ENCODE measurements around the gene LRCH1. TPM values are rescaled to one million over a fixed set of nuclear protein-coding genes. Genes with fewer than 3 reads are reported as not detected.

LRCH1 gene
- total RNA-seq: 5.8 and 5.9 TPM in 2 replicates

GRCh38 chr13:46552889-46553520 lies at the start of gene LRCH1:
TSS of gene LRCH1 (plus strand) at chr13:46553170. CDS start at chr13:46553397, 227 bp downstream.

GRCh38 chr13:46796515-46797474 lies 243.8 kb downstream of the LRCH1 start, which contains the start of gene ESD:
TSS of gene ESD (minus strand) at chr13:46797161. CDS start at chr13:46791413, 5,748 bp downstream.

Other genes with a start within 250 kb of the LRCH1 start
- gene RUBCNL, start 165.9 kb upstream of the LRCH1 start, total RNA-seq: 1.4 and 3.5 TPM in 2 replicates
- gene ESD, start 244.0 kb downstream of the LRCH1 start, total RNA-seq: 59.0 and 93.3 TPM in 2 replicates

Data from bronchial smooth muscle cell (primary cell).